Measurements from ENCODE around the gene KIF11. TPM values are rescaled to one million over a fixed set of nuclear protein-coding genes. Genes with fewer than 3 reads are reported as not detected.

The KIF11 gene
- total and polyA plus RNA-seq, 2 of the 13 experiments (the other 11 are each of a cell fraction or from before 2014, with no cell fraction given), result 8.7 to 38.4 TPM

DNA sequence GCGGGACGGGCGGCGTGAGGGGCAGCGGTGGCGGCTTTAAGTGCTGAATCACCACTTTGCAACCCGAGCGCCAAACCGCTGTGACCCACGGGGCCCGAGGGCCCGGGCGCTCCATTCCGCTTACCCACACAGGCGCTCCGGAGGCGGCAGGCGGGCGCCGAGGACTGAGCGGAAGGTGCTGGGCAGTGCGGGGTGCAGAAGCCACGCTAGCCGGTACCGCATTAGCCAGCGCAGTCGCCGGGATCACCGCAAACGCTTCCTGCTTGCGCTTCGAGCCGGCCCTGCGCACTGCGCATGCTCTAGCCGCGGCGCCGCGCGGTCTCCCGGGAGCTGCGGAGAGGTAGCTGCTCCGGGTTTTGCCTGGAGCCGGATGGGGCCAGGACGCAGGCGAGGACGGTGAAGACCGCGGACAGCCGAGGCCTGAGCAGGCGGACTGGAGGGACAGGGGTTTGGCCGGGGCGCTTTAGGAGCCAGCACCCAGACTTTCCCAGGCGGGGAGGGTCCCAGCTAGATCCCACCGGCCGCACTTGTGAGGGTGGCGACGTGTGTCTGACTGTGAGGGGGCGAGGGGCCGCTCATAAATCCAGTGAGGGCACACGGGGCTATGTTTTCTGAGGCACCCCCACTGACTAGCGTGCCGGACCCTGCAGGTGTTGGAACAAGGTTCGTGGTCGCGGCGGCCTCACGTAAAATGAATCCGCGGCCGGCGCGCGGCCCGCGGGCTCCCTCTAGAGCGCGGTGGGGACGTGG is 19.0 kb upstream of the KIF11 start, which contains the start of gene IDE (continued):
- TF ChIP-seq RBM39 (IDR thresholded peaks at IDR 0.05; ENCODE audit: low read depth, low read length, poor library complexity, severe bottlenecking) (no peak), SMAD9 (CRISPR knock-in tag; IDR thresholded peaks at IDR 0.05) (no peak), FOXJ3 (CRISPR knock-in tag; IDR thresholded peaks at IDR 0.05; ENCODE audit: borderline replicate concordance) (peak; percentile 70; the same call in 1 of the 2 replicates), RARA (CRISPR knock-in tag; IDR thresholded peaks at IDR 0.05) (0 out of 2 replicates have a peak, but pooled peaks have one; percentile 12), BHLHE40 (IDR thresholded peaks at IDR 0.05; ENCODE audit: low read length) (peak; percentile 33; the same call in 1 of the 2 replicates), KLF11 (CRISPR knock-in tag; IDR thresholded peaks at IDR 0.05) (0 out of 2 replicates have a peak, but pooled peaks have one; percentile 13), GFI1 (CRISPR knock-in tag; IDR thresholded peaks at IDR 0.05; ENCODE audit: borderline replicate concordance) (peak; percentile 65; the same call in 1 of the 2 replicates), KDM2A (CRISPR knock-in tag; IDR thresholded peaks at IDR 0.05; ENCODE audit: borderline replicate concordance, low read depth) (peak; percentile 91), ZFP82 (CRISPR knock-in tag; IDR thresholded peaks at IDR 0.05; ENCODE audit: borderline replicate concordance) (no peak; the same call in 1 of the 2 replicates), HNF4A (CRISPR knock-in tag; IDR thresholded peaks at IDR 0.05) (peak; percentile 1; the same call in 1 of the 2 replicates), HOXA5 (CRISPR knock-in tag; IDR thresholded peaks at IDR 0.05) (peak; percentile 55; the same call in 1 of the 2 replicates), GATAD1 (CRISPR knock-in tag; IDR thresholded peaks at IDR 0.05) (peak; percentile 63), ZNF350 (CRISPR knock-in tag; IDR thresholded peaks at IDR 0.05; ENCODE audit: borderline replicate concordance, low read depth) (peak; percentile 92; the same call in 1 of the 2 replicates), ZNF747 (CRISPR knock-in tag; IDR thresholded peaks at IDR 0.05; ENCODE audit: borderline replicate concordance) (peak; percentile 46), AGO1 (IDR thresholded peaks at IDR 0.05; ENCODE audit: low read depth, low read length, poor library complexity, severe bottlenecking) (peak; percentile 49), NR3C1 (CRISPR knock-in tag; IDR thresholded peaks at IDR 0.05) (no peak)
- TF ChIP-seq, protein P1, sequence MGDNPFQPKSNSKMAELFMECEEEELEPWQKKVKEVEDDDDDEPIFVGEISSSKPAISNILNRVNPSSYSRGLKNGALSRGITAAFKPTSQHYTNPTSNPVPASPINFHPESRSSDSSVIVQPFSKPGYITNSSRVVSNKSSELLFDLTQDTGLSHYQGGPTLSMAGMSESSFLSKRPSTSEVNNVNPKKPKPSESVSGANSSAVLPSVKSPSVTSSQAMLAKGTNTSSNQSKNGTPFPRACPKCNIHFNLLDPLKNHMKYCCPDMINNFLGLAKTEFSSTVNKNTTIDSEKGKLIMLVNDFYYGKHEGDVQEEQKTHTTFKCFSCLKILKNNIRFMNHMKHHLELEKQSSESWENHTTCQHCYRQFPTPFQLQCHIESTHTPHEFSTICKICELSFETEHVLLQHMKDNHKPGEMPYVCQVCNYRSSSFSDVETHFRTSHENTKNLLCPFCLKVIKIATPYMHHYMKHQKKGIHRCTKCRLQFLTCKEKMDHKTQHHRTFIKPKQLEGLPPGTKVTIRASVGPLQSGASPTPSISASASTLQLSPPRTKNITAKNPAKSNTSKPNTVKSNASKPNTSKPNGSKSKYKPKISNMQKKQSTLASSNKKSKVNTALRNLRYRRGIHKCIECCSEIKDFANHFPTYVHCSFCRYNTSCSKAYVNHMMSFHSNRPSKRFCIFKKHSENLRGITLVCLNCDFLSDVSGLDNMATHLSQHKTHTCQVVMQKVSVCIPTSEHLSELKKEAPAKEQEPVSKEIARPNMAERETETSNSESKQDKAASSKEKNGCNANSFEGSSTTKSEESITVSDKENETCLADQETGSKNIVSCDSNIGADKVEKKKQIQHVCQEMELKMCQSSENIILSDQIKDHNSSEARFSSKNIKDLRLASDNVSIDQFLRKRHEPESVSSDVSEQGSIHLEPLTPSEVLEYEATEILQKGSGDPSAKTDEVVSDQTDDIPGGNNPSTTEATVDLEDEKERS (CRISPR knock-in tag; IDR thresholded peaks at IDR 0.05), result peak; percentile 79
- TF ChIP-seq, protein P2, sequence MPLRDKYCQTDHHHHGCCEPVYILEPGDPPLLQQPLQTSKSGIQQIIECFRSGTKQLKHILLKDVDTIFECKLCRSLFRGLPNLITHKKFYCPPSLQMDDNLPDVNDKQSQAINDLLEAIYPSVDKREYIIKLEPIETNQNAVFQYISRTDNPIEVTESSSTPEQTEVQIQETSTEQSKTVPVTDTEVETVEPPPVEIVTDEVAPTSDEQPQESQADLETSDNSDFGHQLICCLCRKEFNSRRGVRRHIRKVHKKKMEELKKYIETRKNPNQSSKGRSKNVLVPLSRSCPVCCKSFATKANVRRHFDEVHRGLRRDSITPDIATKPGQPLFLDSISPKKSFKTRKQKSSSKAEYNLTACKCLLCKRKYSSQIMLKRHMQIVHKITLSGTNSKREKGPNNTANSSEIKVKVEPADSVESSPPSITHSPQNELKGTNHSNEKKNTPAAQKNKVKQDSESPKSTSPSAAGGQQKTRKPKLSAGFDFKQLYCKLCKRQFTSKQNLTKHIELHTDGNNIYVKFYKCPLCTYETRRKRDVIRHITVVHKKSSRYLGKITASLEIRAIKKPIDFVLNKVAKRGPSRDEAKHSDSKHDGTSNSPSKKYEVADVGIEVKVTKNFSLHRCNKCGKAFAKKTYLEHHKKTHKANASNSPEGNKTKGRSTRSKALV (CRISPR knock-in tag; IDR thresholded peaks at IDR 0.05), result no peak; the same call in 1 of the 2 replicates

All from HepG2 (cell line).